Urinary bladder (tissue), 4 donors: Measurements from ENCODE around the gene NRARP. TPM values are rescaled to one million over a fixed set of nuclear protein-coding genes. Genes with fewer than 3 reads are reported as not detected.

Experiments
- DNase-seq: peaks from one replicate; pipeline ENCODE4 v3.0.0-alpha.2; 2015; ENCODE audit errors: extremely low spot score
- H3K27ac ChIP-seq: one replicate; pipeline ENCODE4 v1.5.1; 2013; ENCODE audit warnings: low read depth, mild to moderate bottlenecking, moderate library complexity
- H3K36me3 ChIP-seq: one replicate; pipeline ENCODE4 v1.6.1; 2013; ENCODE audit warnings: mild to moderate bottlenecking, moderate library complexity; ENCODE audit not compliant: insufficient read depth
- H3K4me1 ChIP-seq: one replicate; pipeline ENCODE4 v1.6.1; 2013; ENCODE audit warnings: mild to moderate bottlenecking, moderate library complexity; ENCODE audit not compliant: insufficient read depth
- H3K4me3 ChIP-seq: one replicate; pipeline ENCODE4 v1.5.1; 2013; ENCODE audit warnings: low read depth, low read length
- WGBS: extraction: QIAGEN DNeasy Blood & Tissue Kit; methylation state at CpG from one replicate; pipeline ENCODE4 v1.1.7; 2013; 5-methylcytosine and 5-hydroxymethylcytosine counted together
- polyA plus RNA-seq: library from polyadenylated mRNA; stranded (reverse); fragments of 200-250 nt; gene quantifications from one replicate; pipeline ENCODE4 v1.2.3, GENCODE V29; 2013
- total RNA-seq: library from RNA; depleted of rRNA; stranded (reverse); fragments of >200 nt; gene quantifications from one replicate; pipeline ENCODE4 v1.2.3, GENCODE V29; 2014
- donor health status: healthy with polysubstance abuse.
- donor health status: healthy.

Gene NRARP
- total and polyA plus RNA-seq, 2 donors: 6.3 to 6.5 TPM

DNA sequence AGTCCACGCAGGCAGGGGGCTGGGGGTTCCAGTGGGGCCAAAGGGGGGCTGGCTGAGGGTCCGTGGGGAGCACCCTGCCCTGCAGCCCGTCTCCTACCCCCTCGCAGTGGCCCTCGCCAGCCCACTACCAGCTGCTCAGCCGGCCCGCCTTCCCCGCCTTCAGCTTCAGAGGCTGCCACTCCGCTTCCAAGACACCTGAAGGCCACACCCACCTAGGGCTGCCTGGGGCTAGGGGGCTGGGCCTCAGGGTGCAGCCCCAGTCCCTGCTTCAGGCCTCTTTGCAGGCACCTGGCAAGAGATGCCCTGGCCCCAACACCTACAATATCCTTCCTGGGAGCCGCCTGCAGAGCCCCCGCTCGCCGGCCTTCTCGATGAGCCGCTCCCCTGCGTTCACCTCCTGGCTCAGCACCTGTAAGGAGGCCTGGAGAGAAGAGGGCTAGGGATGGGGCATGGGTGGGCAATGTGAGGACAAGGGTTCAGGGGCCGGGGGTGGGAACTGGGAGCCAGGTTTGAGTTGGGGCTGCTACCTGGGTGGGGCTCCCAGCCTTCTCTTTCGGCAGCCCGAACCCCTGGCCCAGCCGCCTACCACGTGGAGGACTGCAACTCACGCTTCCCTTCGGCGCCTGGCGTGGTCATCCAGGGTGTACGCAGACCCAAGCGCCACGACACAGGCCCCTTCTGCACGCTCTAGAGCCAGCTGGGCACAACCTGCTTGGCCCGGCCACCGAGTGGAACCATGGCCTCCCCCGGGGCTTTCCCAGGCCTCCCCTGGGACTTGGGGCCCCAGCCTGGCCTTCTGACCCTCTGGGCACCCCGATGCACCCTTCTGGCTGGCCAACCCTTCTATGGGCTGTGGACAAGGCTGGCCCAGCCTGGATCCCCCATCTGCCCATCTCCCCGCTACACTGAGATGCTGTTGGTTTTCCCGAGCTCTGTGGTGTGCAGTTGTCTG, 49.2 kb downstream of the NRARP start:
- Histone ChIP-seq H3K36me3 (no peaks in the 10 kb centered on the region), H3K4me1 (no peaks in the 10 kb centered on the region), H3K27ac (no peak overlapping the region), H3K4me3 (no peak overlapping the region)
- WGBS: 84% methylated on average over 35 of the region's 35 CpGs
- DNase-seq: no peak

GRCh38 chr9:137251490-137252268, 50.4 kb downstream of the NRARP start:
- Histone ChIP-seq H3K4me3 (no peak overlapping the region), H3K36me3 (no peaks in the 10 kb centered on the region), H3K4me1 (no peaks in the 10 kb centered on the region), H3K27ac (no peak overlapping the region)
- no peak for DNase-seq
- 84% methylated on average over 22 of the region's 22 CpGs for WGBS

- H3K4me3 ChIP-seq: no peak within 1 kb of the TSS
- WGBS: 65% methylated on average over 4 of the region's 4 CpGs
These were observed 50.9 kb downstream of the NRARP start, which contains the start of gene STPG3 for GRCh38 chr9:137251194-137251461. Gene STPG3 (plus strand): TSS chr9:137251286. CDS start chr9:137251287, 1 bp downstream.

GRCh38 chr9:137250329-137251193, 51.5 kb downstream of the NRARP start:
- WGBS: 60% methylated on average over 18 of the region's 18 CpGs
- no peak for DNase-seq
- Histone ChIP-seq H3K4me1 (no peaks in the 10 kb centered on the region), H3K27ac (no peak overlapping the region), H3K4me3 (no peak overlapping the region), H3K36me3 (no peaks in the 10 kb centered on the region)

More at GRCh38 chr9:137251194-137251461, 50.9 kb downstream of the NRARP start, which contains the start of gene STPG3:
- H3K36me3 ChIP-seq: no peaks in the 10 kb centered on the region
- H3K4me1 ChIP-seq: no peaks in the 10 kb centered on the region
- no peak within 1 kb of the TSS for H3K27ac ChIP-seq
- no peak for DNase-seq

Other genes starting within 250 kb of the NRARP start
- gene ENTPD2, start 248.2 kb downstream of the NRARP start, total RNA-seq: 6.4 TPM
- gene ENTPD2, start 248.2 kb downstream of the NRARP start, polyA plus RNA-seq: 2.8 TPM
- 3.2 TPM for gene SAPCD2, start 231.7 kb downstream of the NRARP start, total RNA-seq
- 0.63 TPM for gene SAPCD2, start 231.7 kb downstream of the NRARP start, polyA plus RNA-seq
- 4.0 TPM for gene UAP1L1, start 224.8 kb downstream of the NRARP start, total RNA-seq
- gene UAP1L1, start 224.8 kb downstream of the NRARP start, polyA plus RNA-seq: 11.5 TPM
- gene MAN1B1, start 215.3 kb downstream of the NRARP start, total RNA-seq: 29.1 TPM
- gene MAN1B1, start 215.3 kb downstream of the NRARP start, polyA plus RNA-seq: 38.5 TPM
- 18.5 TPM for gene DPP7, start 187.5 kb downstream of the NRARP start, total RNA-seq
- 162 TPM for gene DPP7, start 187.5 kb downstream of the NRARP start, polyA plus RNA-seq
- gene GRIN1, start 163.1 kb downstream of the NRARP start, total RNA-seq: 0.26 TPM
- 0.18 TPM for gene GRIN1, start 163.1 kb downstream of the NRARP start, polyA plus RNA-seq
- not detected for gene LRRC26, start 132.2 kb downstream of the NRARP start, total RNA-seq
- gene LRRC26, start 132.2 kb downstream of the NRARP start, polyA plus RNA-seq: not detected
- gene TMEM210, start 130.2 kb downstream of the NRARP start, total RNA-seq: not detected
- not detected for gene TMEM210, start 130.2 kb downstream of the NRARP start, polyA plus RNA-seq
- gene ANAPC2, start 113.7 kb downstream of the NRARP start, total RNA-seq: 18.6 TPM
- 40.3 TPM for gene ANAPC2, start 113.7 kb downstream of the NRARP start, polyA plus RNA-seq
- 21.4 TPM for gene SSNA1, start 113.6 kb downstream of the NRARP start, total RNA-seq
- gene SSNA1, start 113.6 kb downstream of the NRARP start, polyA plus RNA-seq: 94.1 TPM
- 3.0 TPM for gene TPRN, start 101.5 kb downstream of the NRARP start, total RNA-seq
- 9.3 TPM for gene TPRN, start 101.5 kb downstream of the NRARP start, polyA plus RNA-seq
- 24.2 TPM for gene TMEM203, start 96.6 kb downstream of the NRARP start, total RNA-seq
- gene TMEM203, start 96.6 kb downstream of the NRARP start, polyA plus RNA-seq: 41.2 TPM
- gene NDOR1, start 96.6 kb downstream of the NRARP start, total RNA-seq: 3.2 TPM
- gene NDOR1, start 96.6 kb downstream of the NRARP start, polyA plus RNA-seq: 10.4 TPM
- not detected for gene RNF208, start 80.0 kb downstream of the NRARP start, total RNA-seq
- 8.1 TPM for gene RNF208, start 80.0 kb downstream of the NRARP start, polyA plus RNA-seq
- gene CYSRT1, start 77.1 kb downstream of the NRARP start, total RNA-seq: 0.42 TPM
- gene CYSRT1, start 77.1 kb downstream of the NRARP start, polyA plus RNA-seq: 0.71 TPM
- gene RNF224, start 74.8 kb downstream of the NRARP start, total RNA-seq: not detected
- gene RNF224, start 74.8 kb downstream of the NRARP start, polyA plus RNA-seq: 0.09 TPM
- not detected for gene SLC34A3, start 71.4 kb downstream of the NRARP start, total RNA-seq
- gene SLC34A3, start 71.4 kb downstream of the NRARP start, polyA plus RNA-seq: 0.05 TPM
- gene TUBB4B, start 61.0 kb downstream of the NRARP start, total RNA-seq: 57.9 TPM
- gene TUBB4B, start 61.0 kb downstream of the NRARP start, polyA plus RNA-seq: 239 TPM
- not detected for gene STPG3, start 51.0 kb downstream of the NRARP start, total RNA-seq
- not detected for gene STPG3, start 51.0 kb downstream of the NRARP start, polyA plus RNA-seq
- 28.9 TPM for gene NELFB, start 46.9 kb downstream of the NRARP start, total RNA-seq
- gene NELFB, start 46.9 kb downstream of the NRARP start, polyA plus RNA-seq: 64.2 TPM
- 2.0 TPM for gene TOR4A, start 24.5 kb downstream of the NRARP start, total RNA-seq
- gene TOR4A, start 24.5 kb downstream of the NRARP start, polyA plus RNA-seq: 8.1 TPM
- 7.5 TPM for gene EXD3, start 120.9 kb upstream of the NRARP start, total RNA-seq
- 12.0 TPM for gene EXD3, start 120.9 kb upstream of the NRARP start, polyA plus RNA-seq
- gene NOXA1, start 121.1 kb upstream of the NRARP start, total RNA-seq: 0.90 TPM
- 3.0 TPM for gene NOXA1, start 121.1 kb upstream of the NRARP start, polyA plus RNA-seq
- 0.16 TPM for gene ENTPD8, start 139.1 kb upstream of the NRARP start, total RNA-seq
- gene ENTPD8, start 139.1 kb upstream of the NRARP start, polyA plus RNA-seq: not detected
- 8.6 TPM for gene NSMF, start 157.1 kb upstream of the NRARP start, total RNA-seq
- gene NSMF, start 157.1 kb upstream of the NRARP start, polyA plus RNA-seq: 36.2 TPM
- gene PNPLA7, start 248.1 kb upstream of the NRARP start, total RNA-seq: 1.1 TPM
- 6.4 TPM for gene PNPLA7, start 248.1 kb upstream of the NRARP start, polyA plus RNA-seq
- gene MRPL41, start 249.6 kb upstream of the NRARP start, total RNA-seq: 16.7 TPM
- 74.9 TPM for gene MRPL41, start 249.6 kb upstream of the NRARP start, polyA plus RNA-seq